Neutrophil (primary cell): ENCODE measurements around the gene NEDD4L.

ENCODE experiments used
- H3K27ac ChIP-seq: fragments of 200-600 bp; sonication (generic); 2 replicates; pipeline ENCODE4 v1.5.1; 2016; ENCODE audit warnings: mild to moderate bottlenecking, moderate library complexity
- H3K27me3 ChIP-seq: fragments of 200-600 bp; sonication (generic); 2 replicates; pipeline ENCODE4 v1.6.0; 2016; ENCODE audit warnings: mild to moderate bottlenecking
- H3K36me3 ChIP-seq: fragments of 200-600 bp; sonication (generic); 2 replicates; pipeline ENCODE4 v1.5.1; 2017
- H3K4me1 ChIP-seq, 2 experiments: fragments of 200-600 bp in 1 of 2; sonication (generic) in 1 of 2; 1 replicate in 1 of 2; 2 replicates in 1 of 2; pipeline versions ENCODE4 v1.5.1 to v1.6.1; 2013 to 2016; ENCODE audit warnings: low read depth in 1 of 2, low read length in 1 of 2, mild to moderate bottlenecking in 1 of 2, moderate library complexity in 1 of 2; ENCODE audit not compliant: control insufficient read depth in 1 of 2, insufficient read depth in 1 of 2
- H3K4me3 ChIP-seq, 2 experiments: fragments of 200-600 bp in 1 of 2; sonication (generic) in 1 of 2; 1 replicate in 1 of 2; 2 replicates in 1 of 2; pipeline ENCODE4 v1.5.1; 2013 to 2016; ENCODE audit warnings: low read depth in 1 of 2, low read length in 1 of 2, mild to moderate bottlenecking in 1 of 2, moderate library complexity in 1 of 2
- H3K9me3 ChIP-seq: fragments of 200-600 bp; sonication (generic); 2 replicates; pipeline ENCODE4 v1.5.1; 2016
- CTCF ChIP-seq: fragments of 200-600 bp; sonication (generic); IDR thresholded peaks from 2 replicates; pipeline ENCODE4 v1.5.1; 2016; ENCODE audit warnings: antibody characterized with exemption

The NEDD4L gene

GRCh38 chr18:58243401-58243800 is 199.4 kb downstream of the NEDD4L start:
- Histone ChIP-seq H3K4me1 (no peaks in the 10 kb centered on the region), H3K4me3 (no peak overlapping the region), H3K36me3 (no peaks in the 10 kb centered on the region), H3K9me3 (no peaks in the 10 kb centered on the region), H3K27ac (no peak overlapping the region), H3K27me3 (peaks cover 3% of the 10 kb centered on the region)
- TF ChIP-seq CTCF = no peak

- no peaks in the 10 kb centered on the region for H3K36me3 ChIP-seq
- no peaks in the 10 kb centered on the region for H3K9me3 ChIP-seq
- no peaks in the 10 kb centered on the region for H3K4me1 ChIP-seq
- TF ChIP-seq CTCF = no peak
- H3K27me3 ChIP-seq = peaks cover 3% of the 10 kb centered on the region
- no peak overlapping the region for H3K27ac ChIP-seq
- H3K4me3 ChIP-seq = no peak overlapping the region
These were observed 203.4 kb downstream of the NEDD4L start for GRCh38 chr18:58247363-58247834.

GRCh38 chr18:58249712-58250111 is 205.7 kb downstream of the NEDD4L start:
- H3K9me3 ChIP-seq = no peaks in the 10 kb centered on the region
- no peak overlapping the region for H3K4me3 ChIP-seq
- no peaks in the 10 kb centered on the region for H3K4me1 ChIP-seq
- TF ChIP-seq CTCF = no peak
- H3K27ac ChIP-seq = no peak overlapping the region
- no peaks in the 10 kb centered on the region for H3K36me3 ChIP-seq
- H3K27me3 ChIP-seq = no peaks in the 10 kb centered on the region

GRCh38 chr18:58251416-58251815 is 207.4 kb downstream of the NEDD4L start:
- no peak overlapping the region for H3K4me3 ChIP-seq
- TF ChIP-seq CTCF = no peak
- H3K4me1 ChIP-seq = no peaks in the 10 kb centered on the region
- H3K27me3 ChIP-seq = no peaks in the 10 kb centered on the region
- H3K9me3 ChIP-seq = no peaks in the 10 kb centered on the region
- H3K27ac ChIP-seq = no peak overlapping the region
- H3K36me3 ChIP-seq = no peaks in the 10 kb centered on the region

- Histone ChIP-seq H3K4me1 (no peaks in the 10 kb centered on the region), H3K27ac (no peak overlapping the region), H3K9me3 (no peaks in the 10 kb centered on the region), H3K36me3 (no peaks in the 10 kb centered on the region), H3K4me3 (no peak overlapping the region), H3K27me3 (no peaks in the 10 kb centered on the region)
- TF ChIP-seq CTCF = no peak
These were observed 208.1 kb downstream of the NEDD4L start for GRCh38 chr18:58252166-58252565.

GRCh38 chr18:58253318-58253717 is 209.3 kb downstream of the NEDD4L start:
- TF ChIP-seq CTCF = no peak
- Histone ChIP-seq H3K36me3 (no peaks in the 10 kb centered on the region), H3K4me1 (no peaks in the 10 kb centered on the region), H3K9me3 (no peaks in the 10 kb centered on the region), H3K27ac (no peak overlapping the region), H3K4me3 (no peak overlapping the region), H3K27me3 (no peaks in the 10 kb centered on the region)
